GM20000 (cell line): ENCODE measurements around the gene HEMGN.

Experiments
- DNase-seq: peaks from one replicate; pipeline ENCODE4 v3.0.0; 2012; ENCODE audit warnings: low spot score
- CTCF ChIP-seq: IDR thresholded peaks from 2 replicates; pipeline ENCODE4 v1.5.1; 2012; ENCODE audit warnings: mild to moderate bottlenecking, control low read depth; ENCODE audit errors: extremely low read depth, missing control alignments

HEMGN gene

GRCh38 chr9:97889941-97890887 is 47.8 kb downstream of the HEMGN start:
- TF ChIP-seq CTCF, result peak; percentile 78
- DNase-seq, result peak; percentile 67

- no peak for TF ChIP-seq CTCF
- no peak for DNase-seq
Measured at GRCh38 chr9:97880336-97880735, 57.6 kb downstream of the HEMGN start.
